PFSK-1 (cell line): ENCODE data around the gene LRCH1.

ENCODE experiments used
- FOXP2 ChIP-seq: optimal IDR thresholded peaks from 2 replicates; pipeline ENCODE3; 2011; ENCODE audit warnings: borderline replicate concordance, control low read depth, inconsistent platforms; ENCODE audit not compliant: insufficient read depth; ENCODE audit errors: extremely low read length, extremely low read depth
- POLR2AphosphoS5 ChIP-seq: IDR thresholded peaks from 2 replicates; pipeline ENCODE4 v1.6.1; 2012; ENCODE audit warnings: low read depth, mild to moderate bottlenecking, control low read depth, low read length, moderate library complexity
- REST ChIP-seq, 2 experiments: IDR thresholded peaks; 2 replicates each; pipeline versions ENCODE4 v1.6.1 to v1.8.0; 2011 to 2012; ENCODE audit warnings: low read depth in 2 of 2, low read length in 2 of 2, control low read depth in 1 of 2, inconsistent platforms in 1 of 2, mild to moderate bottlenecking in 1 of 2, moderate library complexity in 1 of 2; ENCODE audit not compliant: insufficient read depth in 1 of 2
- SIN3A ChIP-seq: IDR thresholded peaks from 2 replicates; pipeline ENCODE4 v1.6.1; 2012; ENCODE audit warnings: mild to moderate bottlenecking, low read length, moderate library complexity, borderline replicate concordance; ENCODE audit not compliant: insufficient read depth
- TAF1 ChIP-seq: IDR thresholded peaks from 2 replicates; pipeline ENCODE4 v1.6.1; 2012; ENCODE audit warnings: low read length, control low read depth, borderline replicate concordance; ENCODE audit not compliant: insufficient read depth

Gene LRCH1

GRCh38 chr13:46575301-46575771 lies 22.4 kb downstream of the LRCH1 start:
- TF ChIP-seq POLR2AphosphoS5: no peak
- TF ChIP-seq TAF1: no peak
- no peak for TF ChIP-seq REST (IDR thresholded peaks at IDR 0.05; ENCODE audit: insufficient read depth in 1 of 2, low read depth in 2 of 2, low read length in 2 of 2)
- TF ChIP-seq FOXP2: no peak
- TF ChIP-seq SIN3A: no peak

- TF ChIP-seq POLR2AphosphoS5 (no peak), SIN3A (no peak), FOXP2 (no peak), REST (IDR thresholded peaks at IDR 0.05; ENCODE audit: insufficient read depth in 1 of 2, low read depth in 2 of 2, low read length in 2 of 2) (no peak), TAF1 (no peak)
Measured at GRCh38 chr13:46575818-46576221, 22.9 kb downstream of the LRCH1 start.

- no peak for TF ChIP-seq REST (IDR thresholded peaks at IDR 0.05; ENCODE audit: insufficient read depth in 1 of 2, low read depth in 2 of 2, low read length in 2 of 2)
- no peak for TF ChIP-seq TAF1
- TF ChIP-seq FOXP2: no peak
- TF ChIP-seq POLR2AphosphoS5: no peak
- no peak for TF ChIP-seq SIN3A
Measured at GRCh38 chr13:46576762-46577161, 23.8 kb downstream of the LRCH1 start.

GRCh38 chr13:46577696-46578589 lies 25.0 kb downstream of the LRCH1 start:
- no peak for TF ChIP-seq POLR2AphosphoS5
- TF ChIP-seq REST (IDR thresholded peaks at IDR 0.05; ENCODE audit: insufficient read depth in 1 of 2, low read depth in 2 of 2, low read length in 2 of 2): no peak
- TF ChIP-seq SIN3A: no peak
- TF ChIP-seq TAF1: no peak
- TF ChIP-seq FOXP2: no peak

GRCh38 chr13:46578590-46578975 lies 25.6 kb downstream of the LRCH1 start:
- TF ChIP-seq FOXP2 (no peak), REST (IDR thresholded peaks at IDR 0.05; ENCODE audit: insufficient read depth in 1 of 2, low read depth in 2 of 2, low read length in 2 of 2) (no peak), SIN3A (no peak), TAF1 (no peak), POLR2AphosphoS5 (no peak)
